ENCODE results near the gene TMEM52.

DNA sequence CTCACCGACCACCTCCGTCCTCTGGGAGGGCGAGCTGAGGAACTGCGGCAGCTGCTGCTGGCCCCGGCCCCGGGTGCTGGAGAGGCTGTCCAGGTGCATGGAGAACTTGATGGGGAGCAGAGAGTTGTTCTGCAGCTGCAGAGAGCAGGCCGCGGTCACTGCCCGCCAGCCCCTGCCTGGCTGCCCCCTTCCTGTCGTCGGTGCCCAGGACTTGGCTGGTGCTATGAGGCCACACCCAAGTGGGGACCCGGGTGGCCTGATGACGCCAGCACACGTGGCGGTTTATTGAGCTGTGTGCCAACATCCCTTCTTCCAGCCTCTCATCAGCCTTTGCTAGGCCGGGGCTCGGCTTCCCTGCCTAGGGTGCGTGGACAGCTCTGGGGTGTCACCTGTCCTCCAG lies 5.3 kb upstream of the TMEM52 start:
- TF ChIP-seq ZNF70 (CRISPR knock-in tag; IDR thresholded peaks at IDR 0.05), result no peak
- no peak for TF ChIP-seq SNAI2 (CRISPR knock-in tag; IDR thresholded peaks at IDR 0.05)
- TF ChIP-seq, protein P1, sequence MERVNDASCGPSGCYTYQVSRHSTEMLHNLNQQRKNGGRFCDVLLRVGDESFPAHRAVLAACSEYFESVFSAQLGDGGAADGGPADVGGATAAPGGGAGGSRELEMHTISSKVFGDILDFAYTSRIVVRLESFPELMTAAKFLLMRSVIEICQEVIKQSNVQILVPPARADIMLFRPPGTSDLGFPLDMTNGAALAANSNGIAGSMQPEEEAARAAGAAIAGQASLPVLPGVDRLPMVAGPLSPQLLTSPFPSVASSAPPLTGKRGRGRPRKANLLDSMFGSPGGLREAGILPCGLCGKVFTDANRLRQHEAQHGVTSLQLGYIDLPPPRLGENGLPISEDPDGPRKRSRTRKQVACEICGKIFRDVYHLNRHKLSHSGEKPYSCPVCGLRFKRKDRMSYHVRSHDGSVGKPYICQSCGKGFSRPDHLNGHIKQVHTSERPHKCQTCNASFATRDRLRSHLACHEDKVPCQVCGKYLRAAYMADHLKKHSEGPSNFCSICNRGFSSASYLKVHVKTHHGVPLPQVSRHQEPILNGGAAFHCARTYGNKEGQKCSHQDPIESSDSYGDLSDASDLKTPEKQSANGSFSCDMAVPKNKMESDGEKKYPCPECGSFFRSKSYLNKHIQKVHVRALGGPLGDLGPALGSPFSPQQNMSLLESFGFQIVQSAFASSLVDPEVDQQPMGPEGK (CRISPR knock-in tag; IDR thresholded peaks at IDR 0.05; ENCODE audit: borderline replicate concordance), result no peak
- TF ChIP-seq ARNTL (CRISPR knock-in tag; IDR thresholded peaks at IDR 0.05; ENCODE audit: borderline replicate concordance, low read depth), result no peak
- no peak for TF ChIP-seq ZC3H10 (CRISPR knock-in tag; IDR thresholded peaks at IDR 0.05)
- TF ChIP-seq GLIS3 (CRISPR knock-in tag; IDR thresholded peaks at IDR 0.05), result no peak
- TF ChIP-seq CSDC2 (CRISPR knock-in tag; IDR thresholded peaks at IDR 0.05), result no peak
- no peak for TF ChIP-seq RARB (CRISPR knock-in tag; IDR thresholded peaks at IDR 0.05)
- TF ChIP-seq, protein P2, sequence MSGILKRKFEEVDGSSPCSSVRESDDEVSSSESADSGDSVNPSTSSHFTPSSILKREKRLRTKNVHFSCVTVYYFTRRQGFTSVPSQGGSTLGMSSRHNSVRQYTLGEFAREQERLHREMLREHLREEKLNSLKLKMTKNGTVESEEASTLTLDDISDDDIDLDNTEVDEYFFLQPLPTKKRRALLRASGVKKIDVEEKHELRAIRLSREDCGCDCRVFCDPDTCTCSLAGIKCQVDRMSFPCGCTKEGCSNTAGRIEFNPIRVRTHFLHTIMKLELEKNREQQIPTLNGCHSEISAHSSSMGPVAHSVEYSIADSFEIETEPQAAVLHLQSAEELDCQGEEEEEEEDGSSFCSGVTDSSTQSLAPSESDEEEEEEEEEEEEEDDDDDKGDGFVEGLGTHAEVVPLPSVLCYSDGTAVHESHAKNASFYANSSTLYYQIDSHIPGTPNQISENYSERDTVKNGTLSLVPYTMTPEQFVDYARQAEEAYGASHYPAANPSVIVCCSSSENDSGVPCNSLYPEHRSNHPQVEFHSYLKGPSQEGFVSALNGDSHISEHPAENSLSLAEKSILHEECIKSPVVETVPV (CRISPR knock-in tag; IDR thresholded peaks at IDR 0.05), result no peak
- TF ChIP-seq ESRRG (CRISPR knock-in tag; IDR thresholded peaks at IDR 0.05), result no peak
- TF ChIP-seq, protein P3, sequence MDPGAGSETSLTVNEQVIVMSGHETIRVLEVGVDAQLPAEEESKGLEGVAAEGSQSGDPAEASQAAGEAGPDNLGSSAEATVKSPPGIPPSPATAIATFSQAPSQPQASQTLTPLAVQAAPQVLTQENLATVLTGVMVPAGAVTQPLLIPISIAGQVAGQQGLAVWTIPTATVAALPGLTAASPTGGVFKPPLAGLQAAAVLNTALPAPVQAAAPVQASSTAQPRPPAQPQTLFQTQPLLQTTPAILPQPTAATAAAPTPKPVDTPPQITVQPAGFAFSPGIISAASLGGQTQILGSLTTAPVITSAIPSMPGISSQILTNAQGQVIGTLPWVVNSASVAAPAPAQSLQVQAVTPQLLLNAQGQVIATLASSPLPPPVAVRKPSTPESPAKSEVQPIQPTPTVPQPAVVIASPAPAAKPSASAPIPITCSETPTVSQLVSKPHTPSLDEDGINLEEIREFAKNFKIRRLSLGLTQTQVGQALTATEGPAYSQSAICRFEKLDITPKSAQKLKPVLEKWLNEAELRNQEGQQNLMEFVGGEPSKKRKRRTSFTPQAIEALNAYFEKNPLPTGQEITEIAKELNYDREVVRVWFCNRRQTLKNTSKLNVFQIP (CRISPR knock-in tag; IDR thresholded peaks at IDR 0.05; ENCODE audit: borderline replicate concordance, low read depth), result no peak
- TF ChIP-seq PPARA (CRISPR knock-in tag; IDR thresholded peaks at IDR 0.05; ENCODE audit: borderline replicate concordance), result no peak
- no peak for TF ChIP-seq TCF4 (CRISPR knock-in tag; IDR thresholded peaks at IDR 0.05; ENCODE audit: borderline replicate concordance)
- TF ChIP-seq ZFP30 (CRISPR knock-in tag; IDR thresholded peaks at IDR 0.05), result no peak

Data from SK-N-SH treated with all-trans-retinoic acid at 6 μM for 48 hours (cell line).